H9 (cell line): ENCODE data around the gene FOXO6. TPM values are rescaled to one million over a fixed set of nuclear protein-coding genes. Genes with fewer than 3 reads are reported as not detected.

Experiments
- DNase-seq: peaks from one replicate; pipeline ENCODE4 v3.0.0-alpha.2; 2017
- H2AFZ ChIP-seq: one replicate; pipeline ENCODE4 v1.6.1; 2013; ENCODE audit warnings: mild to moderate bottlenecking, low read length, control low read depth, moderate library complexity
- H2AK5ac ChIP-seq: 2 replicates; pipeline ENCODE4 v1.6.1; 2013; ENCODE audit warnings: low read length, control low read depth, mixed read lengths; ENCODE audit not compliant: insufficient read length
- H2BK120ac ChIP-seq: one replicate; pipeline ENCODE4 v1.6.1; 2013; ENCODE audit warnings: low read depth, mild to moderate bottlenecking, low read length, control low read depth, inconsistent platforms; ENCODE audit not compliant: poor library complexity, severe bottlenecking
- H2BK12ac ChIP-seq: 2 replicates; pipeline ENCODE4 v1.6.1; 2013; ENCODE audit warnings: low read length, control low read depth, mixed read lengths, low read depth; ENCODE audit not compliant: insufficient read length
- H2BK15ac ChIP-seq: 2 replicates; pipeline ENCODE4 v1.6.1; 2013; ENCODE audit warnings: low read depth, low read length, control low read depth
- H2BK20ac ChIP-seq: one replicate; pipeline ENCODE4 v1.6.1; 2013; ENCODE audit warnings: low read depth, mild to moderate bottlenecking, low read length, control low read depth, inconsistent platforms; ENCODE audit not compliant: poor library complexity, severe bottlenecking
- H2BK5ac ChIP-seq: 2 replicates; pipeline ENCODE4 v1.6.1; 2013; ENCODE audit warnings: low read length, control low read depth, mixed read lengths; ENCODE audit not compliant: insufficient read length
- H3K14ac ChIP-seq: 2 replicates; pipeline ENCODE4 v1.6.1; 2013; ENCODE audit warnings: low read length, control low read depth; ENCODE audit not compliant: insufficient read depth
- H3K18ac ChIP-seq: 2 replicates; pipeline ENCODE4 v1.6.1; 2013; ENCODE audit warnings: low read depth, mild to moderate bottlenecking, mixed read lengths, low read length, control low read depth; ENCODE audit not compliant: insufficient read length
- H3K23ac ChIP-seq: 2 replicates; pipeline ENCODE4 v1.6.1; 2013; ENCODE audit warnings: low read length, control low read depth, mixed read lengths, low read depth; ENCODE audit not compliant: insufficient read length
- H3K23me2 ChIP-seq: 2 replicates; pipeline ENCODE4 v1.6.1; 2013; ENCODE audit warnings: low read depth, mild to moderate bottlenecking, mixed read lengths, low read length, control low read depth; ENCODE audit not compliant: insufficient read length, poor library complexity, severe bottlenecking
- H3K27ac ChIP-seq: 2 replicates; pipeline ENCODE4 v1.5.1; 2013; ENCODE audit warnings: low read length, control low read depth, mixed read lengths, low read depth; ENCODE audit not compliant: insufficient read length
- H3K27me3 ChIP-seq: 2 replicates; pipeline ENCODE4 v1.6.1; 2013; ENCODE audit warnings: low read length, control low read depth, inconsistent platforms; ENCODE audit not compliant: insufficient read depth
- H3K4ac ChIP-seq: 2 replicates; pipeline ENCODE4 v1.6.1; 2013; ENCODE audit warnings: low read depth, mild to moderate bottlenecking, control low read depth, inconsistent platforms, low read length, moderate library complexity
- H3K4me1 ChIP-seq: 2 replicates; pipeline ENCODE4 v1.6.1; 2013; ENCODE audit warnings: low read length, control low read depth, inconsistent platforms; ENCODE audit not compliant: insufficient read depth
- H3K4me2 ChIP-seq: 2 replicates; pipeline ENCODE4 v1.6.1; 2013; ENCODE audit warnings: low read length, control low read depth, mixed read lengths; ENCODE audit not compliant: insufficient read length, insufficient read depth
- H3K56ac ChIP-seq: 2 replicates; pipeline ENCODE4 v1.6.1; 2013; ENCODE audit warnings: low read depth, mild to moderate bottlenecking, mixed read lengths, low read length, control low read depth; ENCODE audit not compliant: insufficient read length
- H3K79me1 ChIP-seq: 2 replicates; pipeline ENCODE4 v1.6.1; 2013; ENCODE audit warnings: low read depth, mild to moderate bottlenecking, moderate library complexity, low read length, control low read depth, inconsistent platforms; ENCODE audit not compliant: insufficient read depth, poor library complexity, severe bottlenecking
- H3K79me2 ChIP-seq: 2 replicates; pipeline ENCODE4 v1.6.1; 2013; ENCODE audit warnings: low read length, control low read depth, inconsistent platforms; ENCODE audit not compliant: insufficient read depth
- H3K9ac ChIP-seq: 2 replicates; pipeline ENCODE4 v1.6.1; 2013; ENCODE audit warnings: low read length, control low read depth, mixed read lengths; ENCODE audit not compliant: insufficient read length; ENCODE audit errors: extremely low read depth
- H3K9me3 ChIP-seq: one replicate; pipeline ENCODE4 v1.6.1; 2013; ENCODE audit warnings: low read depth, low read length, inconsistent platforms; ENCODE audit not compliant: control insufficient read depth
- H3T11ph ChIP-seq: one replicate; pipeline ENCODE4 v1.6.1; 2013; ENCODE audit warnings: mild to moderate bottlenecking, low read length, control low read depth, inconsistent platforms
- H4K20me1 ChIP-seq: one replicate; pipeline ENCODE4 v1.6.1; 2013; ENCODE audit not compliant: control insufficient read depth, insufficient read length, insufficient read depth
- H4K5ac ChIP-seq: 2 replicates; pipeline ENCODE4 v1.6.1; 2013; ENCODE audit warnings: low read depth, mild to moderate bottlenecking, mixed read lengths, low read length, control low read depth; ENCODE audit not compliant: insufficient read length
- H4K8ac ChIP-seq: replicated peaks from 2 replicates; pipeline ENCODE4 v1.6.1; 2013; ENCODE audit warnings: low read length, control low read depth, mixed read lengths, low read depth; ENCODE audit not compliant: insufficient read length
- H4K91ac ChIP-seq: 2 replicates; pipeline ENCODE4 v1.6.1; 2013; ENCODE audit warnings: low read depth, mild to moderate bottlenecking, moderate library complexity, mixed read lengths, low read length, control low read depth; ENCODE audit not compliant: insufficient read length
- H3K27ac Mint-ChIP-seq, 3 experiments: 2 replicates in 2 of 3; 3 replicates in 1 of 3; pipeline ENCODE4 v1.8.0; 2020 to 2021; ENCODE audit warnings: mixed read lengths in 3 of 3, mild to moderate bottlenecking in 1 of 3, moderate library complexity in 1 of 3
- H3K27me3 Mint-ChIP-seq: 2 replicates; pipeline ENCODE4 v1.8.0; 2021; ENCODE audit warnings: low read depth, mild to moderate bottlenecking, moderate library complexity, mixed read lengths
- H3K36me3 Mint-ChIP-seq, 3 experiments: 2 replicates in 2 of 3; 3 replicates in 1 of 3; pipeline ENCODE4 v1.8.0; 2020 to 2021; ENCODE audit warnings: low read depth in 3 of 3, mixed read lengths in 3 of 3; ENCODE audit not compliant: insufficient read depth in 1 of 3
- H3K4me1 Mint-ChIP-seq, 2 experiments: 2 replicates each; pipeline ENCODE4 v1.8.0; 2020; ENCODE audit warnings: mixed read lengths in 2 of 2
- H3K4me3 Mint-ChIP-seq, 2 experiments: 2 replicates in 1 of 2; 3 replicates in 1 of 2; pipeline ENCODE4 v1.8.0; 2020 to 2021; ENCODE audit warnings: mild to moderate bottlenecking in 2 of 2, mixed read lengths in 2 of 2, moderate library complexity in 1 of 2
- H3K9me3 Mint-ChIP-seq, 2 experiments: 2 replicates in 1 of 2; 3 replicates in 1 of 2; pipeline ENCODE4 v1.8.0; 2020; ENCODE audit warnings: mild to moderate bottlenecking in 2 of 2, mixed read lengths in 2 of 2, moderate library complexity in 1 of 2
- CTCF ChIP-seq: fragments of 200-600 bp; sonication (generic); conservative IDR thresholded peaks from 3 replicates; pipeline ENCODE4 v1.8.0; 2021; ENCODE audit warnings: antibody characterized with exemption, mild to moderate bottlenecking
- WGBS: extraction: QIAGEN DNeasy Blood & Tissue Kit; methylation state at CpG from one replicate; pipeline ENCODE4 v1.1.7; 2013; ENCODE audit warnings: missing lambda C conversion rate, low lambda C conversion rate, mixed read lengths; ENCODE audit not compliant: insufficient read length; ENCODE audit errors: extremely low coverage; 5-methylcytosine and 5-hydroxymethylcytosine counted together
- total RNA-seq: library from RNA; stranded (reverse); gene quantifications from 2 replicates; pipeline ENCODE4 v1.2.1, GENCODE V29; 2021

Gene FOXO6
- total RNA-seq, 1 experiment from 2014 or later = 0.83 TPM

- Histone ChIP-seq H3K27me3 (no peaks in the 10 kb centered on the region), H3K14ac (no peak overlapping the region), H3K56ac (no peak overlapping the region), H3K9me3 (no peaks in the 10 kb centered on the region), H3K79me1 (no peaks in the 10 kb centered on the region), H3K27ac (no peak overlapping the region), H2BK20ac (no peak overlapping the region), H4K5ac (no peak overlapping the region), H2AFZ (no peak overlapping the region), H4K20me1 (no peaks in the 10 kb centered on the region), H3K23me2 (peaks cover 3% of the 10 kb centered on the region), H3T11ph (no peak overlapping the region), H3K79me2 (no peaks in the 10 kb centered on the region), H2BK12ac (no peak overlapping the region), H4K8ac (no peak overlapping the region), H3K4me1 (peaks cover 4% of the 10 kb centered on the region; the same call in 1 of the 2 replicates), H2AK5ac (no peak overlapping the region), H3K18ac (no peak overlapping the region), H3K23ac (no peak overlapping the region), H3K4me2 (no peak overlapping the region), H2BK15ac (no peak overlapping the region), H2BK5ac (no peak overlapping the region), H3K9ac (no peak overlapping the region), H2BK120ac (no peak overlapping the region), H3K4ac (no peak overlapping the region), H4K91ac (no peak overlapping the region)
- no peak for TF ChIP-seq CTCF
- H3K4me3 Mint-ChIP-seq = no peak overlapping the region
- no peaks in the 10 kb centered on the region for H3K9me3 Mint-ChIP-seq
- no peaks in the 10 kb centered on the region for H3K36me3 Mint-ChIP-seq
- peaks cover 43 to 62% of the 10 kb centered on the region in 2 experiments for H3K4me1 Mint-ChIP-seq
- no peak for DNase-seq
- no CpG with 5 or more reads among the region's 1 CpG for WGBS
- H3K27me3 Mint-ChIP-seq = peaks cover 44% of the 10 kb centered on the region
- no peak overlapping the region for H3K27ac Mint-ChIP-seq
Observed at GRCh38 chr1:41390573-41390972, 29.3 kb downstream of the FOXO6 start.
